Activated T-cell treated with anti-CD3 and anti-CD28 coated beads for 1 hour (primary cell): Measurements from ENCODE around the gene HOXA1.

Experiments used
- DNase-seq: peaks from one replicate; pipeline ENCODE4 v3.0.0-alpha.2; 2020; ENCODE audit warnings: low read depth

HOXA1 gene

GRCh38 chr7:27091941-27092818 is 3.6 kb downstream of the HOXA1 start:
- no peak for DNase-seq

- no peak for DNase-seq
Measured at GRCh38 chr7:27091105-27091504, 4.7 kb downstream of the HOXA1 start.

- DNase-seq: no peak
Measured at GRCh38 chr7:27088002-27088922, 7.5 kb downstream of the HOXA1 start.

- DNase-seq: no peak
Measured at GRCh38 chr7:27083646-27084045, 12.2 kb downstream of the HOXA1 start.

GRCh38 chr7:27082171-27082570 is 13.6 kb downstream of the HOXA1 start:
- no peak for DNase-seq

- DNase-seq: no peak
Measured at GRCh38 chr7:27080844-27081436, 14.9 kb downstream of the HOXA1 start.

GRCh38 chr7:27079234-27079975 is 16.4 kb downstream of the HOXA1 start:
- DNase-seq: no peak

GRCh38 chr7:27078616-27079233 is 17.1 kb downstream of the HOXA1 start:
- DNase-seq: no peak

GRCh38 chr7:27073076-27073475 is 22.7 kb downstream of the HOXA1 start:
- DNase-seq: no peak

- DNase-seq: no peak
Measured at GRCh38 chr7:27071622-27072390, 24.0 kb downstream of the HOXA1 start.

- DNase-seq: no peak
Measured at GRCh38 chr7:27068259-27068658, 27.5 kb downstream of the HOXA1 start.

GRCh38 chr7:27066148-27066547 is 29.7 kb downstream of the HOXA1 start:
- DNase-seq: no peak

- DNase-seq: no peak
Measured at GRCh38 chr7:27065709-27066108, 30.1 kb downstream of the HOXA1 start.

GRCh38 chr7:27064661-27065060 is 31.1 kb downstream of the HOXA1 start:
- no peak for DNase-seq

GRCh38 chr7:27064159-27064558 is 31.6 kb downstream of the HOXA1 start:
- DNase-seq: no peak

- DNase-seq: no peak
Measured at GRCh38 chr7:27062946-27063345, 32.9 kb downstream of the HOXA1 start.

GRCh38 chr7:27053153-27053552 is 42.6 kb downstream of the HOXA1 start:
- no peak for DNase-seq

GRCh38 chr7:27051451-27051850 is 44.3 kb downstream of the HOXA1 start:
- DNase-seq: no peak

GRCh38 chr7:27048438-27048837 is 47.4 kb downstream of the HOXA1 start:
- DNase-seq: no peak

GRCh38 chr7:27046854-27047549 is 48.8 kb downstream of the HOXA1 start:
- no peak for DNase-seq
